Measurements from ENCODE around the gene LIPK. TPM values are rescaled to one million over a fixed set of nuclear protein-coding genes. Genes with fewer than 3 reads are reported as not detected.
"Not testable (repeated sequence)": the region's sequence is repeated elsewhere in the genome, so short reads cannot be mapped to it uniquely, and the experiment has no call there.

LIPK gene
- not detected for polyA plus RNA-seq (ENCODE audit: insufficient read length)
- long read RNA-seq, donor 1: 0 reads
- long read RNA-seq, donor 2: 0 reads
- long read RNA-seq, donor 3: 0 reads
- long read RNA-seq, donor 4: 0 reads
- long read RNA-seq, donor 5: 0 reads
- long read RNA-seq, donor 6: 0 reads
- long read RNA-seq, donor 7: 0 reads
- long read RNA-seq, donor 8: 0 reads

DNA sequence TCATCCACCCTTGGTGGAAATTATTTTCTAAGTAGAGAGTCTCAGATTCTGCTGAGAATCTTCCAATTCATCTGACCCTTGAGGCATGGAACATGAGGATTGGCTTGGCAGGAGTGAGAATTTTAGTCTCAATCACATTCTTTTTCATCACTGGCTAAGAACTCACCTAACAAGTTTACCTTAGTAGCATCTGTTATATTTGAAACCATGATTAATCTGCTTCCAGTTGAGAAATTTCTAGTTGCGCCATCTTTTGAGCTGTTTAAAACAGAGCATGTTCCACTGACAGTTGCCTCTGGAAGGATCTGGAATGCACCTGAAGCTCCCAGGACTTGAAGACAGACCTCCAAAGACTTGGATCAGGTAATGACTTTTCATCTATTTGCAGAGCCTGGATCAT is at the start of gene LIPK:
TSS of gene LIPK (plus strand) at position 292 of the 400 bp plus-strand sequence. CDS start 18,295 bp downstream, outside the sequence.
- DNase-seq: no peak

DNA sequence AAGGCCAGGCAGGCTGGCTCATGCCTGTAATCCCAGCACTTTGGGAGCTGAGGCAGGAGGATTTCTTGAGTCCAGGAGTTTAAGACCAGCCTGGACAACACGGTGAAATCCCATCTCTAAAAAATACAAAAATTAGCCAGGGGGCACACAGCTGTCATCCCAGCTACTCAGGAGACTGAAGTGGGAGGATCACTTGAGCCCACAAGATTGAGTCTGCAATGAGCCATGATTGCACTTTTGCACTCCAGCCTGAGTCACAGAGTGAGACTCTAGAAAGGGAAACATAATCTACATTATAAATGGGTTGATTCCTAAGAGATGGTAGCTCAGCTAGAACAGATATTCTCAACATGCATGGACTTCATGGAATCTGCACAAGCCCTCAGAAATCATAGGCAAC is 48.1 kb upstream of the LIPK start:
- no peak for DNase-seq

DNA sequence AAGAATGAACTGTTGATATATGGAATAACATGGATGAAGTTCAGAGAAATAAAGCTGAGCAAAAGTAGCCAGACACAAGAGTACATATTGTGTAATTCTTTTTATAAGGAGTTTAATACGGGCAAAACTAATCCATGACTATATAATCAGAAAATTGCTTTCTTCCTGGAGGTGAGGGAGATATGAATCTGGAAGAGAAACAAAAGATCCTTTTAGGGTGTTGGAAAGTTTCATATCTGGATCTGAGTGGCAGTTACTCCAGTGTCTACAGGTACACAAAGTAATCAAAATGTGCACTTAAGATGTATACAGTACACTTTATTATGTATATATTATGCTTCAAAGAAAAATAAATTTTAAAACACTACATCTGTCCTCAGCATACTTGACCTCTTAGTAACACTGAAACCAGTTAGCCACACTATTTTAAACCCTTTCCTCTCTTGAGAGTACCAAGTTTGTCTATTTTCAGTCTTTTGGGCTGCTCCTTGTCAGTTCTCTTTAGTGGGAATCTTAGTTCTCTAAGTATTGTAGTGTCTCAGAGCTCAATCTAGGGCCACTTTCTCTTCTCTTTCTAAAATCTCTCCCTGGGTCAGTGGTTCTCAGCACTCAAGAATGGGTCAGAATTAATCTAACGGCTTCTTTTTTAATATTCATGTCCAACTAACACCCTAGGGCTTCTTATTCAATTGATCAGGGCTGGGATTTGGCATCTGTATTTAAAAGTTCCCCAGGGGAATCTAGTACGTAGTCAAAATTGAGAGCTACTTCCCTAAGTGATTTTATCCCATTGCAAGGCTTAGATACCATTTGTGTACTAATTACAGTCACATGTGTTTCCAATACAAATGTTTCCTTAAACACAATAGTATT is 46.1 kb upstream of the LIPK start:
- DNase-seq: no peak

DNA sequence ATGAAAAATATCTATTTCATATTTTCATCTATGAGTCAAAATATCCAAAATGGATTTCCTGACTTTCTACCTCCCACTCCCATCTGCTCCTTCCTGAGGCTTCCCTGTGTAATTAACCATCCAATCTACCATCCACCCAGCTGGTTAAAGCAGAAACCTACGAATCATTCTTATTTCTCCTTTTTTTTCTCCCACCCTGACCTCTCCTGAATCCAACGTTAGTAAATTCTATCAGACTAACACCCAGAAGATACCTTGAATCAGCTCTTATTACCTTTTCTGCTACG is 45.5 kb upstream of the LIPK start:
- DNase-seq: no peak

- no peak for DNase-seq
These were observed 45.0 kb upstream of the LIPK start for GRCh38 chr10:88661018-88661417.

DNA sequence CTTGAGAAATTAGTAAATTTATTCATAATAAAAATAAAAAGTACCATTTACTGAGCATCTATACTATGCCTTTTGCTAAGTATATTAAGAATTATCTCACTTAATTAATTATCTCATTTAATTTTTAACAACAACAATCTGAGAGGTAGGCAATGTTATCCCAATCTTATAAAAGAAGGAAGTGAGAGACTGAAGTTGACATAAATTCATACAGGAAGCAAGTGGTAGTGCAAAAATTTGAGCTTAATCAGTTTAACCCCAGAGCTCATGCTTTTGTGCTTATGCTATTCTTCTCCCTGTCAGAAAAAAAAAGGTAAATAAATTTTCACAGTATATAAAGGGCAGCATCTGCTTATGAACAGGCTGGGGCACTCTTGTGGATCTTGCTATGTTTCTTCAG is 44.5 kb upstream of the LIPK start:
- DNase-seq: no peak

GRCh38 chr10:88663153-88663552 is 42.9 kb upstream of the LIPK start:
- DNase-seq: not testable (repeated sequence)

GRCh38 chr10:88664142-88664541 is 41.9 kb upstream of the LIPK start, which contains the start of gene LIPF:
Gene LIPF (plus strand): TSS chr10:88664442. CDS start chr10:88667298, 2,856 bp downstream.
- no peak for DNase-seq

- no peak for DNase-seq
These were observed 37.6 kb upstream of the LIPK start for GRCh38 chr10:88668465-88668864.

- no peak for DNase-seq
These were observed 35.6 kb upstream of the LIPK start for GRCh38 chr10:88670497-88670896.

DNA sequence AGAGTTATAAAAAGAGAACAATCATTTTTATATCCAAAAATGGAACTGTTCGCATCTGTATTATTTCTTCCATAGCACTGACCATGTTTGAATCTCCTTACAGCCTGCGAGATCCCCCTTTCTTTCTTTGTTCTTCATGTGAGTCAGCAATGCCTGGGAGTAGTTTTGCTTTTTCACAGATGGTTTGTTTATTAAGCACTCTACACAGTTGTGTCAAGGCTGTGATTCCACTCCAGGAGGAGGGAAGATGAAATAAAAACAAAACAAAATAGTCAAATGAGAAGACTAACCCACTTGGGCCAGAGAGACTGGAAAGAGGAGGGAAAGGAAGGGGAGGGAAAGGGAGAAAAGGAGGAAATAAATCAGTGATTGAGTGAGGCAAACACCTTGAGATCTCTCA is 34.0 kb upstream of the LIPK start:
- no peak for DNase-seq

GRCh38 chr10:88676283-88677060 is 29.6 kb upstream of the LIPK start:
- DNase-seq: no peak

GRCh38 chr10:88680958-88681357 is 25.1 kb upstream of the LIPK start:
- DNase-seq: no peak

GRCh38 chr10:88682491-88682890 is 23.6 kb upstream of the LIPK start:
- DNase-seq: no peak

- no peak for DNase-seq
These were observed 18.1 kb upstream of the LIPK start for GRCh38 chr10:88687853-88688467.

DNA sequence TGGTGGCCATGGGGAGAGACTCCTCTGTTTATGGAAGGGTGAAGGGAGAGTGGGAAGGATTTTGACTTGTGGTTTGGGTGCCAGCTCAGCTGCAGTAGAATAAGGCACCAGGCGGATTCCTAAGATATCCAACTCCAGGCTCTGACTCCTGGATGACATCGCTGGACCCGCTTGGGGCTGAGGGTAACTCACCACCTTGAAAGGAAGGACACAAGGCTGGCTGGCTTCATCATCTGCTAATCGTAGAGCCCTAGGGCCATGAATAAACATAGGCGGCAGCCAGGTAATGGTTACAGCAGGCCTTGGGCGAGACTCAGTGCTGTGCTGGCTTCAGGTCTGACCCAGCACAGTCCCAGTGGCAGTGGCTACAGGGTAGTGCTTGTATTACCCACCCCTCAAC is 16.7 kb upstream of the LIPK start:
- no peak for DNase-seq

DNA sequence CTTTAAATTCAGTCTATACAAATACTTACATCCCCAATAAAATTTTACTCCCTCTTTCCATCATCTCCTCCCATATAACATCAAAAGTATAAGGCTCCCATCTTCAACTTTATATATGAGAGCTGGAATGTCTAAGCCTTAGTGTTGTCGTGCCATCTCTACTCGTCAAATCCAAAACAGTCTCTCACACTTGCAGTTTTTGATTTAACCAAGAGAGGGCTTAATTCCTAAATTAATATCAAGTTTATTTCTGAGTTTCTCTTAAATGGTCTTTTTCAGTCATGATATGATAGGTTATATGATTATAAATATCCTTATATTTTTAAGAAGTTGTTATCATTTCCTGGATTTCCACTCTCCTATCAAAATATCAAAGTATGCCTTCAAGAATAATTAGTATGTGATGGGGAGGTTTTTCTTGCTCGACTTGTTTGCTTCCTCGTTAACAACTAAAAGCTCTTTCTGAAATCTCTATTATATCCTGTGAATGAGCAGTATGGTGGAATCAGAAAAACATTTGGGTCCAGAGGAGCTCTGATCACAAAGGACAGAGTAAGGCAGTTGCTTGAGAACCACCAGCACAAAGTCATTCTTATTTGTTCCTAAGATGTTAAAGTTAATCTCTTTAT is 12.5 kb upstream of the LIPK start:
- no peak for DNase-seq

GRCh38 chr10:88702848-88703597 is 3.0 kb upstream of the LIPK start:
- DNase-seq: peak; percentile 13

DNA sequence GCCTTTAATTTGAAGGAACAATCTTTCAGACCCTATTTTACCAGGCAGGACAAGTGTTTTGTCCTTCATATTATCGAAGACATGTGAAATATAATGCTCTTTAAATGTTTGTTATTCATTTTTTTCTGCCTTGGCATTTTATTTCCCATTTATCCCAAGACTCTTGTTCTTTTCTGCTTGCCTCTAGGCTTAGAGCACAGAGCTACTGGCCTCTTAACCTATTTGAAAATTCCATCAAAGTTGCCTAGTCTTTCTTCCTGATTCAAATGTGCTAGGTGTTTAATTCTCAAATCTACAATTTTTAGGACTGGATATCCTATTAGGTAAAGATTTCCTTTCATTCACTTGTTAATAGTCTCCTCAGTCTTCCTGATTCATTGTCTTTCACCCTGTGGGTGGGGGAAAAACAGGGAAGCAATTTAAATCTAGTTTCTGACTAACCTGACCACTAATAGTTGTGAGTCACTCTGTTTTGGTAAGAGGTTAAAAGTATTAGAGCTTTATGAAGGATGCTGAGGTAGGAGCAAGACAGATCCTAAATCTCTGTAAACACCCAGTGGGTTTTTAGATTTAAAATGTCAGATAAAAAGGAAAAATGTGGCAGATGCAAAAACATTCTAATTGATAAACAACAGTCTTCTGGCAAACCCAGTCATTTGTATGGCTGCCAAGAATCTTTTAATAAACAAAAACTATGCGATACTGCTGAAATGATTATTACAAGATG is 1.5 kb downstream of the LIPK start:
- DNase-seq: no peak

- DNase-seq: not testable (repeated sequence)
These were observed 3.3 kb downstream of the LIPK start for GRCh38 chr10:88709361-88709760.

DNA sequence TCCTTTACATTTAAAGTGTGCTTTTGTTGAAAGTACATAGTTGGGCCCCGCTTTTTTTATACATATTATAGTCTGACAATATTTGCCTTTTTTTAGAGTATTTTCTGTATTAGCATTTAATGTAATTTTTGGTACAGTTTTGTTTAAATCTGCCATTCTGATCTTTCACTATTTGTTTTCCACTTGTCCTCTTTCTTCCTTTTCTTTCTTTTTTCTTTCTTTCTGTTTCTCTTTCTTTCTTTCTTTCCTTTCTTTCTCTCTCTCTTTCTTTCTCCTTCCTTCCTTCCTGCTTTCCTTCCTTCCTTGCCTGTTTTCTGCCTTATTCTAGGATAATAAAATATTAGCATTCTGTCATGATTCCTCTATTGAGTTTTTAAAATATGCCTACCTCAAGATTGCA is 9.5 kb downstream of the LIPK start:
- DNase-seq: no peak
